ENCODE data around the gene CELF1. TPM values are rescaled to one million over a fixed set of nuclear protein-coding genes. Genes with fewer than 3 reads are reported as not detected.

CELF1 gene
- total RNA-seq, 1 donor from 2014 or later, result 82.2 TPM

- DNase-seq (ENCODE audit: low spot score), result no peak
- Mint-ChIP-seq H3K9me3 (ENCODE audit: low read depth) (no peaks in the 10 kb centered on the region), H3K36me3 (ENCODE audit: low read depth) (peaks cover 20% of the 10 kb centered on the region), H3K4me3 (ENCODE audit: unreplicated experiment) (peak within 1 kb of the TSS; percentile 100), H3K27me3 (ENCODE audit: low read depth) (no peaks in the 10 kb centered on the region), H3K4me1 (ENCODE audit: low read depth) (peaks cover 32% of the 10 kb centered on the region), H3K27ac (ENCODE audit: unreplicated experiment) (peak within 1 kb of the TSS; percentile 100)
- peak; percentile 15 for TF ChIP-seq CTCF (IDR thresholded peaks at IDR 0.05)
Observed at GRCh38 chr11:47426062-47426956, 126.6 kb downstream of the CELF1 start, which contains the start of gene PSMC3. PSMC3 (minus strand) TSS chr11:47426439; CDS start chr11:47426279, 160 bp downstream.

- H3K27ac Mint-ChIP-seq (ENCODE audit: unreplicated experiment), result peak overlapping the region; percentile 100
- no peak for TF ChIP-seq CTCF (IDR thresholded peaks at IDR 0.05)
- H3K4me3 Mint-ChIP-seq (ENCODE audit: unreplicated experiment), result peak overlapping the region; percentile 100
- no peak for DNase-seq (ENCODE audit: low spot score)
- H3K27me3 Mint-ChIP-seq (ENCODE audit: low read depth), result no peaks in the 10 kb centered on the region
- no peaks in the 10 kb centered on the region for H3K9me3 Mint-ChIP-seq (ENCODE audit: low read depth)
- peaks cover 23% of the 10 kb centered on the region for H3K36me3 Mint-ChIP-seq (ENCODE audit: low read depth)
- H3K4me1 Mint-ChIP-seq (ENCODE audit: low read depth), result peaks cover 32% of the 10 kb centered on the region
Observed at GRCh38 chr11:47425611-47426010, 127.3 kb downstream of the CELF1 start.

- Mint-ChIP-seq H3K4me1 (ENCODE audit: low read depth) (peaks cover 34% of the 10 kb centered on the region), H3K27ac (ENCODE audit: unreplicated experiment) (no peak overlapping the region), H3K27me3 (ENCODE audit: low read depth) (no peaks in the 10 kb centered on the region), H3K9me3 (ENCODE audit: low read depth) (no peaks in the 10 kb centered on the region), H3K36me3 (ENCODE audit: low read depth) (peaks cover 27% of the 10 kb centered on the region), H3K4me3 (ENCODE audit: unreplicated experiment) (no peak overlapping the region)
- TF ChIP-seq CTCF (IDR thresholded peaks at IDR 0.05), result no peak
- DNase-seq (ENCODE audit: low spot score), result no peak
Observed at GRCh38 chr11:47418454-47419259, 134.3 kb downstream of the CELF1 start.

GRCh38 chr11:47417712-47418111 lies 135.2 kb downstream of the CELF1 start:
- Mint-ChIP-seq H3K4me3 (ENCODE audit: unreplicated experiment) (no peak overlapping the region), H3K9me3 (ENCODE audit: low read depth) (no peaks in the 10 kb centered on the region), H3K27me3 (ENCODE audit: low read depth) (no peaks in the 10 kb centered on the region), H3K36me3 (ENCODE audit: low read depth) (peaks cover 30% of the 10 kb centered on the region), H3K4me1 (ENCODE audit: low read depth) (peaks cover 40% of the 10 kb centered on the region), H3K27ac (ENCODE audit: unreplicated experiment) (peak overlapping the region; percentile 65)
- DNase-seq (ENCODE audit: low spot score), result no peak
- no peak for TF ChIP-seq CTCF (IDR thresholded peaks at IDR 0.05)

GRCh38 chr11:47415949-47416472 lies 136.9 kb downstream of the CELF1 start:
- no peak for TF ChIP-seq CTCF (IDR thresholded peaks at IDR 0.05)
- Mint-ChIP-seq H3K36me3 (ENCODE audit: low read depth) (peaks cover 24% of the 10 kb centered on the region), H3K9me3 (ENCODE audit: low read depth) (no peaks in the 10 kb centered on the region), H3K27me3 (ENCODE audit: low read depth) (no peaks in the 10 kb centered on the region), H3K4me1 (ENCODE audit: low read depth) (peaks cover 43% of the 10 kb centered on the region), H3K27ac (ENCODE audit: unreplicated experiment) (peak overlapping the region; percentile 91), H3K4me3 (ENCODE audit: unreplicated experiment) (no peak overlapping the region)
- DNase-seq (ENCODE audit: low spot score), result peak; percentile 95
